ENCODE measurements around the gene DAW1.
"Not testable (repeated sequence)": the region's sequence is repeated elsewhere in the genome, so short reads cannot be mapped to it uniquely, and the experiment has no call there.

DAW1 gene

GRCh38 chr2:227932403-227932802, 61.0 kb downstream of the DAW1 start:
- H3K9ac ChIP-seq = no peak overlapping the region
- TF ChIP-seq, protein P1, sequence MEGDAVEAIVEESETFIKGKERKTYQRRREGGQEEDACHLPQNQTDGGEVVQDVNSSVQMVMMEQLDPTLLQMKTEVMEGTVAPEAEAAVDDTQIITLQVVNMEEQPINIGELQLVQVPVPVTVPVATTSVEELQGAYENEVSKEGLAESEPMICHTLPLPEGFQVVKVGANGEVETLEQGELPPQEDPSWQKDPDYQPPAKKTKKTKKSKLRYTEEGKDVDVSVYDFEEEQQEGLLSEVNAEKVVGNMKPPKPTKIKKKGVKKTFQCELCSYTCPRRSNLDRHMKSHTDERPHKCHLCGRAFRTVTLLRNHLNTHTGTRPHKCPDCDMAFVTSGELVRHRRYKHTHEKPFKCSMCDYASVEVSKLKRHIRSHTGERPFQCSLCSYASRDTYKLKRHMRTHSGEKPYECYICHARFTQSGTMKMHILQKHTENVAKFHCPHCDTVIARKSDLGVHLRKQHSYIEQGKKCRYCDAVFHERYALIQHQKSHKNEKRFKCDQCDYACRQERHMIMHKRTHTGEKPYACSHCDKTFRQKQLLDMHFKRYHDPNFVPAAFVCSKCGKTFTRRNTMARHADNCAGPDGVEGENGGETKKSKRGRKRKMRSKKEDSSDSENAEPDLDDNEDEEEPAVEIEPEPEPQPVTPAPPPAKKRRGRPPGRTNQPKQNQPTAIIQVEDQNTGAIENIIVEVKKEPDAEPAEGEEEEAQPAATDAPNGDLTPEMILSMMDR (conservative IDR thresholded peaks at IDR 0.05; ENCODE audit: low read depth, low read length) = 0 out of 2 replicates have a peak, but pooled peaks have one; percentile 23
- no peaks in the 10 kb centered on the region for H4K20me1 ChIP-seq (ENCODE audit: insufficient read depth)
- no peak overlapping the region for H2AFZ ChIP-seq (ENCODE audit: low read depth)
- H3K27me3 ChIP-seq (ENCODE audit: insufficient read depth, low read depth) = no peaks in the 10 kb centered on the region
- no peaks in the 10 kb centered on the region for H3K79me2 ChIP-seq (ENCODE audit: insufficient read depth, low read depth)
- peaks cover 23% of the 10 kb centered on the region for H3K4me1 ChIP-seq (ENCODE audit: low read depth, poor library complexity, severe bottlenecking)
- H3K4me3 ChIP-seq (IDR thresholded peaks at IDR 0.05; ENCODE audit: insufficient read depth, low read depth, low read length) = no peak overlapping the region
- H3K27ac ChIP-seq = peak overlapping the region; percentile 17; the same call in 1 of the 2 replicates
- no peaks in the 10 kb centered on the region for H3K36me3 ChIP-seq (ENCODE audit: insufficient read depth)
- H3K4me2 ChIP-seq = peak overlapping the region; percentile 50; the same call in 1 of the 2 replicates

GRCh38 chr2:227933884-227934283, 62.5 kb downstream of the DAW1 start:
- Histone ChIP-seq H3K4me1 (ENCODE audit: low read depth, poor library complexity, severe bottlenecking) (peaks cover 23% of the 10 kb centered on the region), H3K4me3 (IDR thresholded peaks at IDR 0.05; ENCODE audit: insufficient read depth, low read depth, low read length) (no peak overlapping the region)
- TF ChIP-seq, protein P1 (conservative IDR thresholded peaks at IDR 0.05; ENCODE audit: low read depth, low read length) = no peak

GRCh38 chr2:227936249-227936648, 64.8 kb downstream of the DAW1 start:
- H3K36me3 ChIP-seq (ENCODE audit: insufficient read depth); H3K4me3 ChIP-seq (IDR thresholded peaks at IDR 0.05; ENCODE audit: insufficient read depth, low read depth, low read length); H3K79me2 ChIP-seq (ENCODE audit: insufficient read depth, low read depth); H2AFZ ChIP-seq (ENCODE audit: low read depth); H3K27me3 ChIP-seq (ENCODE audit: insufficient read depth, low read depth); H3K27ac ChIP-seq; H3K4me2 ChIP-seq; H3K9ac ChIP-seq; H4K20me1 ChIP-seq (ENCODE audit: insufficient read depth): not testable (repeated sequence)
- peaks cover 23% of the 10 kb centered on the region for H3K4me1 ChIP-seq (ENCODE audit: low read depth, poor library complexity, severe bottlenecking)

More at GRCh38 chr2:227933884-227934283, 62.5 kb downstream of the DAW1 start:
- Histone ChIP-seq H4K20me1 (ENCODE audit: insufficient read depth) (no peaks in the 10 kb centered on the region), H3K9ac (no peak overlapping the region), H3K4me2 (no peak overlapping the region), H3K79me2 (ENCODE audit: insufficient read depth, low read depth) (no peaks in the 10 kb centered on the region), H2AFZ (ENCODE audit: low read depth) (no peak overlapping the region), H3K27me3 (ENCODE audit: insufficient read depth, low read depth) (no peaks in the 10 kb centered on the region), H3K36me3 (ENCODE audit: insufficient read depth) (no peaks in the 10 kb centered on the region), H3K27ac (no peak overlapping the region)

- no peaks in the 10 kb centered on the region for H3K4me1 ChIP-seq (ENCODE audit: low read depth, poor library complexity, severe bottlenecking)
- H3K9ac ChIP-seq = no peak overlapping the region
- H3K27ac ChIP-seq = no peak overlapping the region
- no peak overlapping the region for H2AFZ ChIP-seq (ENCODE audit: low read depth)
- no peaks in the 10 kb centered on the region for H3K36me3 ChIP-seq (ENCODE audit: insufficient read depth)
- no peaks in the 10 kb centered on the region for H4K20me1 ChIP-seq (ENCODE audit: insufficient read depth)
- no peak overlapping the region for H3K4me3 ChIP-seq (IDR thresholded peaks at IDR 0.05; ENCODE audit: insufficient read depth, low read depth, low read length)
- no peaks in the 10 kb centered on the region for H3K79me2 ChIP-seq (ENCODE audit: insufficient read depth, low read depth)
- TF ChIP-seq, protein P1 (conservative IDR thresholded peaks at IDR 0.05; ENCODE audit: low read depth, low read length) = peak; percentile 52
- H3K27me3 ChIP-seq (ENCODE audit: insufficient read depth, low read depth) = no peaks in the 10 kb centered on the region
- H3K4me2 ChIP-seq = no peak overlapping the region
Measured at GRCh38 chr2:227939271-227940027, 68.0 kb downstream of the DAW1 start.

DNA sequence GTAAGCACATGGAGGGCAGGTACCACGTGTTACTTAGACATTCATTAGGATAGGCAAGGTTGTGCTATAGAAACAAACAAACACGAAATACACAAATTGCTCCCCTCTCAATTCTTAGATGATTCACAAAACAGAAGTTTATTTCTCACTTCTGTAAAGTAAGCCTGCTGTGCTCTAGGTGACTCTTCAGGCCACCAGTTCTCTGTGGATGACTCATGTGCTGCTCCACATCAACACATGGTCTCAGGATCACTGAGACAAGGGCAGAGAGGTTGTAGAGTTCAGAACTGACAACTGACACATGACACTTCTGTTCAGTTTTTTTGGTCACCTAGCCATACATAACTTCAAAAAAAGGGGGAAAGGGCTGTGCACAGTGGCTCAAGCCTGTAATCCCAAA, 70.6 kb downstream of the DAW1 start:
- no peak overlapping the region for H2AFZ ChIP-seq (ENCODE audit: low read depth)
- no peak overlapping the region for H3K9ac ChIP-seq
- no peaks in the 10 kb centered on the region for H3K27me3 ChIP-seq (ENCODE audit: insufficient read depth, low read depth)
- no peak overlapping the region for H3K27ac ChIP-seq
- no peak overlapping the region for H3K4me3 ChIP-seq (IDR thresholded peaks at IDR 0.05; ENCODE audit: insufficient read depth, low read depth, low read length)
- no peaks in the 10 kb centered on the region for H3K79me2 ChIP-seq (ENCODE audit: insufficient read depth, low read depth)
- H3K36me3 ChIP-seq (ENCODE audit: insufficient read depth) = no peaks in the 10 kb centered on the region
- no peak overlapping the region for H3K4me2 ChIP-seq
- no peaks in the 10 kb centered on the region for H3K4me1 ChIP-seq (ENCODE audit: low read depth, poor library complexity, severe bottlenecking)
- TF ChIP-seq, protein P1 (conservative IDR thresholded peaks at IDR 0.05; ENCODE audit: low read depth, low read length) = no peak
- H4K20me1 ChIP-seq (ENCODE audit: insufficient read depth) = no peaks in the 10 kb centered on the region

Data from KMS-11 (cell line).